ENCODE data around the gene PTGER1.
A peak's percentile ranks its signal among the peaks of the same experiment; 100 is the strongest.
"Not testable (repeated sequence)": the region's sequence is repeated elsewhere in the genome, so short reads cannot be mapped to it uniquely, and the experiment has no call there.

Gene PTGER1

DNA sequence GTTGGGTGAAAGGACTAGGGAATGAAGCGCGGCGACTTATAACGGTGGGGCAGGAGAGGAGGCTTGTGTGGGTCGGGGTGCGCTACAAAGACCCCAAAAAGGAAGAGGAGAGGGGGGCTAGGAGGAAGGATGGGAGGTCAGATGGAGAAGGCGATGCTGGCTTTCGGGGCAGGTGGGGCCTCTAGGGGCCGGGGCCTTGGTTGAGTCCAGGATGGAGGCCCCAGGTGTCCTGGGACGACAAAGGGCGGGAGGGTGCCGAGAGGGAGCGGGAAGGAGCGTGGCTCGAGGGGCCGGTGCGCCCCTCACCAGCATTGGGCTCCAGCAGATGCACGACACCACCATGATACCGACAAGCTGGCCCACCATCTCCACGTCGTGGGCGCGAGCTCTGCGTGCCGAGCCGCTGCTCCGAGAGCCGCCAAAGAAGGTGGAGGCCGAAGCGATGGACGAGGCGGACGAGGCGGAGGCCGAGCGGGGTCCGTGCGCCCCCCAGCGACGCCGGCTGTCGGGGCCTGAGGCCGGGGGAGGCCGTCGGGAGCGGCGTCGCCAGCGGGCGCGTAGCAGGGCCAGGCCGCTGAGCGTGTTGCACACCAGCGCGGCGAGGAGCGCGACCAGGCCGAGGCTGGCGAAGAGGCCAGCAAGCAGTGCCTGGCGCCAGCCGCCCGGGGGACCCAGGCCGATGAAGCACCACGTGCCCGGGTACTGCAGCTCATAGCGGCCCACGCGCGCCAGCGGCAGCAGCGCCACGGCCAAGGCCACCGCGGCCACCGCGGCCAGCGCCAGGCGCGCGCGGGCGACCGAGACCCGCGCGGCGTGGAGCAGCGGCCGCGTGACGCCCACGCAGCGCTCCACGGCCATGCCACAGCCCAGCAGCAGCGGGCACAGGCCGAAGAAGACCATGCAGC, 1.8 kb downstream of the PTGER1 start:
- DNase-seq, result no peak

DNA sequence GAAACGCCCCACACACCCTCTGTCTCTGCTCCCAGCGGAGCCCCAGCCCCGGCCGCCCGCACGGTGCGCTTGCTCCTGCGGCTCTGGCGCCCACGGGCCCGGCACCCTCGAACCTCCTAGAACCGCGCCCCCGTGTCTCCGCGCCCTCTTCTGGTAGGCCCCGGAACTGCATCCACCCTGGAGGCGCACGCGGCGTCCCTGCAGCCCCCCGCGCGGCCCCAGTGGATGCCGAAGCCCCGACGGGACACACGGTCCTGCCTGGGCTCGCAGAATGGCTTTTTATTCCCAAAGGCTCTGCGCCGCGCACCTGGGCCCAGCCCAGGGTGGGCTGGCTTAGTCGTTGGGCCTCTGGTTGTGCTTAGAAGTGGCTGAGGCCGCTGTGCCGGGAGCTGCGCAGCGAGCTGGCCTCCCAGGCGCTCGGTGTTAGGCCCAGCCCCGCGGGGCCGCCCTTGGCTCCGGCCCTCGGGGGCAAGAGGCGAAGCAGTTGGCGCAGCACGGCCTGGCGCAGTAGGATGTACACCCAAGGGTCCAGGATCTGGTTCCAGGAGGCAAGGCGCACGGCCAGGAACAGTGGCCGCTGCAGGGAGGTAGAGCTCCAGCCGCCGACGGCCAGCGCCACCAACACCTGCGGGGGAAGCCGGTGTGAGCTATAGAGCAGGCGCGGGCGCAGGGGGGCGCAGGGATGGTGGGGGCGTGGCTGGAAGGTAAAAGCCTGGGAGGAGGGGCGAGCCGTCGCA, 2.8 kb downstream of the PTGER1 start:
- DNase-seq, result peak; percentile 89

DNA sequence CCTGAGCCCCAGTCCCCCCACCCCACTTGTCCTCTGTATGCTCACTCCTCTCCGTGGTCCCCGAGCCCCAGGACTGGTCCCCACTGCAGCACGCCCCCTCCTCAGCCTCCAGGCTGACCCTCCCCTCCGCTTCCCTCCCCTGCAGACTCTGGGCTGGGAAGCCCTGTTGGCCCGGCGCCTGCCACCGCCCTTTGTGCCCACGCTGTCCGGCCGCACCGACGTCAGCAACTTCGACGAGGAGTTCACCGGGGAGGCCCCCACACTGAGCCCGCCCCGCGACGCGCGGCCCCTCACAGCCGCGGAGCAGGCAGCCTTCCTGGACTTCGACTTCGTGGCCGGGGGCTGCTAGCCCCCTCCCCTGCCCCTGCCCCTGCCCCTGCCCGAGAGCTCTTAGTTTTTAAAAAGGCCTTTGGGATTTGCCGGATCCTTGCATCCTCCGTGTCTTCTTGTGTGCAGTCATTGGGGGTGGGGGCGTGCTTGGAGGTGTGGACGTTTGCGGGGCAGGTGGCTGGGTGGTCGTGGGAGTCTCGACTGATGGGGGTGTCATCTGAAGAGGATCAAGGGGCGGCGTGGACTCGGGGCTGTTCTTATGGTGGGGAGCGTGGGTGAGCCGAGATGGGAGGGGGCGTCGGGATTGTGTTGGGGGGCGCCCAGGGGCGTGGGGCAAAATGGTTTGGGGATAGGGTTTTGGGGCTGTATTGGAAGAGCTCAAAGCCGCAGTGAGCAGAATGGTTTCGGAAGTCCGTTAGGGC, 3.5 kb downstream of the PTGER1 start:
- DNase-seq, result peak; percentile 33

DNA sequence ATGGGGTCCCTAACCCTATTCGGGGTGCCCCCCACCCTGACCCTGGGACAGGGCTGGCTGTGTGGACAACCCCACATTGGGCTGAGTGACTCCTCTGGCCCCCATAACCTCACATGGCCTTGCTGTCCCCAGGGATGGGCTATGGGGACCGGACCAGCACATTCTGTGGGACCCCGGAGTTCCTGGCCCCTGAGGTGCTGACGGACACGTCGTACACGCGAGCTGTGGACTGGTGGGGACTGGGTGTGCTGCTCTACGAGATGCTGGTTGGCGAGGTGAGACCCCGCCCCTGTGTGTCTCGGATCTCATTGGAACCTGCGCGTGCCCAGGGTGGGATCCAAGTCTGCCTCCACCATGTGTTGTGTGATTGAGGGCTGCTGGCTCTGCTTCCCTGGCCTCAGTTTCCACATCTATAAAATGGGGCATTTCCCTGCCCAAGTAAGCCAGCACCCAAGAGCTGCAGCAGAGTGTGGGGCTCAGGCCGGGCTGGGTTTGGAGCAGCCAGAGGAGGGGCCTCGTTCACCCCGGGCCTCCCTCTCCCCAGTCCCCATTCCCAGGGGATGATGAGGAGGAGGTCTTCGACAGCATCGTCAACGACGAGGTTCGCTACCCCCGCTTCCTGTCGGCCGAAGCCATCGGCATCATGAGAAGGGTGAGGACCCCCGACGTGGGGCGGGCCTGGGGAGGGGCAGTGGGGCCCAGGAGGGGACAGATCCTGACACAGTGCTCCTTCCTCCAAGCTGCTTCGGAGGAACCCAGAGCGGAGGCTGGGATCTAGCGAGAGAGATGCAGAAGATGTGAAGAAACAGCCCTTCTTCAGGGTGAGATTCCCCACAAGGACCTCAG, 4.9 kb downstream of the PTGER1 start:
- DNase-seq, result no peak

DNA sequence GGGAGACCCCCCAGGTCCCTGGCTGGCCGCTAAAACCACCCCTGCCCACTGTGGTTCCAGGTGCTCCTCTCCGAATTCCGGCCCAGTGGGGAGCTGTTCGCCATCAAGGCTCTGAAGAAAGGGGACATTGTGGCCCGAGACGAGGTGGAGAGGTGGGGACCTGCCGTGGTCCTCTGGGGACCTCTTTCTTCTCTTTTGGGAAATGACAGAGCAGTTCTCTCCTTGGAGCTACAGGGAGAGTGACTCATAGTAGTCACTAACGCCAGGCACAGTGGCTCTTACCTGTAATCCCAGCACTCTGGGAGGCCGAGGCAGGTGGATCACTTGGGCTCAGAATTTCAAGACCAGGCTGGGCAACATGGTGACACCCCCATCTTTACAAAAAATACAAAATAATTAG, 7.3 kb downstream of the PTGER1 start:
- DNase-seq, result no peak

DNA sequence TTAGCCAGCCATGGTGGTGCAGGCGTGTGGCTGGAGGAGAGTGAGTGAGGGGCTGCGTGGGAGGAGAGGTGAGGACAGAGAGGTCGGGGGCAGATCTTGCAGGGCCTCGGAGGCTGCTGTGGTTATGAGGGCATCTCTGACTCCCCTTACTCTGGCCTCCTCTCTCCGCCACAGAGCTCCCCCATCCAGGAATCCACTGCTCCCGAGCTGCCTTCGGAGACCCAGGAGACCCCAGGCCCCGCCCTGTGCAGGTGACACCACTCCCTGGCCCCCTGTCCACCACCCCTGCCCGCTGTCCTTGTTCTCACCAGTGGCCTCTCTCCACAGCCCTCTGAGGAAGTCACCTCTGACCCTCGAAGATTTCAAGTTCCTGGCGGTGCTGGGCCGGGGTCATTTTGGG, 7.8 kb downstream of the PTGER1 start:
- DNase-seq, result no peak

DNA sequence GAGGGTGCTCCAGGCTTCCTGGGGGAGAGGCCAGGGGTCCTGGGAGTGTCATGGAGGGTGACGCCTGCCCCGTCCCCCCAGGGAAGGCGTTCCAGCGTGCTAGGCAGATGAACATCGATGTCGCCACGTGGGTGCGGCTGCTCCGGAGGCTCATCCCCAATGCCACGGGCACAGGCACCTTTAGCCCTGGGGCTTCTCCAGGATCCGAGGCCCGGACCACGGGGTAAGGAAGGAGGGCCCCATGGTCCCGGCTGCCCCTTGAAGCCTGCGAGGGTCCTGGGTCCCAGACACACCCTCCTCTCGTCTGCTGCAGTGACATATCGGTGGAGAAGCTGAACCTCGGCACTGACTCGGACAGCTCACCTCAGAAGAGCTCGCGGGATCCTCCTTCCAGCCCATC, 11.4 kb downstream of the PTGER1 start:
- no peak for DNase-seq

DNA sequence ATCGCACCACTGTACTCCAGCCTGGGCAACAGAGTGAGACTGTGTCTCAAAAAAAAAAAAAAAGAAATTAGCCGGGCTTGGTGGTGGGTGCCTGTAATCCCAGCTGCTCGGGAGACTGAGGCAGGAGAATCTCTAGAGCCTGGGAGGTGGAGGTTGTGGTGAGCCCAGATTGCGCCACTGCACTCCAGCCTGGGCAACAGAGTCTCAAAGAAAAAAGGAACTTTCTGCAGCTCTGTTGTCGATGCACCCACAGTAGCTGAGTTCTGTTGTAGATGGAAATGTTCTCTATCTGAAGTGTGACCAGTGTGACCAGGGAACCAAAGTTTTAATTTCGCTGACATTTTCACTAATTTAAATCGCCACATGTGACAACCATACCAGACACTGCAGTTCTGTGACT, 12.8 kb downstream of the PTGER1 start:
- not testable (repeated sequence) for DNase-seq

DNA sequence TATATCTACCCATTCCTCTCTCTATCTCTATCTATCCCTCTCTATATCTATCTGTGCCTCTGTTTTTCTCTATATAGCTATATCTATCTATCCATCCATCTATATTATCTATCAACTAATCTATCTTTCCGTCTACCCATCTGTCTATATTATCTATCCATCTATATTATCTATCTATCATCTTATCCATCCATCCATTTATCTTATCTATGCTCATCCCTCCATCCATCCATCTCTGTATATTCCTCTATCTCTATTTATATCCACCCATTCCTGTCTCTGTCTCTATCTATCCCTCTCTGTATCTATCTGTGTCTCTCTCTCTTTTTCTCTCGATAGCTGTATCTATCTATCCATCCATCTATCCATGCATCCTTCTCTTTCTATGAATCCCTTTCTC, 14.2 kb downstream of the PTGER1 start:
- DNase-seq, result no peak

DNA sequence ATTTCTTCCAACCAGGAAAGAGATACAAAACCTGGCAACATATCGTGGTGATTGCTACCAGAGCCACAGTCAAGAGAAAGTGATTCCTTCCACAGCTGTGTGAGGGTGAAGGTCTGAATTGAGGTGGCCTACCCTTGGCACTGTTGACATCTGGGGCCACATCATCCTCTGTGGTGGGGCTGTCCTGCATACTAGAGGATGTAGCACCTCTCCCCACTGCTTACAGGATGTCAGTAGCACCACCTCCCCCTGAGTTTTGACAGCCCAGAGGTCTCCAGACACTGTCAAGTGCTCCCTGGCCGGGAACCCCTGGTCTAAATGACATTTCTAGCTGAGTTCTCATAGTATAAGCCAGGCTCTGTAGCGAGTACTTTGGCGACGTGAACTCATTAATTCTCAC, 15.5 kb downstream of the PTGER1 start:
- no peak for DNase-seq

DNA sequence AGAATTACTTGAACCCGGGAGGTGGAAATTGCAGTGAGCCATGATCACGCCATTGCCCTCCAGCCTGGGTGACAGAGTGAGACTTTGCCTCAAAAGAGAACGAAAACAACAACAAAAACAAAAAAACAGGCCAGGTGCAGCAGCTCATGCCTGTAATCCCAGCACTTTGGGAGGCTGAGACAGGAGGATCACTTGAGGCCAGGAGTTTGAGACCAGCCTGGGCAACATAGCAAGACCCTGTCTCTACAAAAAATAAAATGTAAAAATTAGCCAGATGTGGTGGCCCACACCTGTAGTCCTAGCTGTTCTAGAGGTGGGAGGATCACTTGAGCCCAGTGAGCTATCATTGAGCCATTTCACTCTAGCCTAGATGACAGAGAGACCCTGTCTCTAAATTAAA, 22.9 kb downstream of the PTGER1 start:
- DNase-seq, result not testable (repeated sequence)

DNA sequence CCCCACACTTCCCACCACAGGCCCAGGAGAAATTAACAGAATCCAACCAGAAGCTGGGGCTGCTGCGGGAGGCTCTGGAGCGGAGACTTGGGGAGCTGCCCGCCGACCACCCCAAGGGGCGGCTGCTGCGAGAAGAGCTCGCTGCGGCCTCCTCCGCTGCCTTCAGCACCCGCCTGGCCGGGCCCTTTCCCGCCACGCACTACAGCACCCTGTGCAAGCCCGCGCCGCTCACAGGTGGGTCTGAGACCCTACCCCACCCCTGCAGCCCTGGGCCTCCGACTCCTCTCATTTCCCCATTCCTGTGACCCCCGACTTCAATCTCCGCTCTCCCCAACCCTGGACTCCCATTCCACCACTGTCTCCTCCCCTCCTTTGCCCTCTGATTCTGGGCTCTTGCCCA, 24.3 kb downstream of the PTGER1 start:
- no peak for DNase-seq

DNA sequence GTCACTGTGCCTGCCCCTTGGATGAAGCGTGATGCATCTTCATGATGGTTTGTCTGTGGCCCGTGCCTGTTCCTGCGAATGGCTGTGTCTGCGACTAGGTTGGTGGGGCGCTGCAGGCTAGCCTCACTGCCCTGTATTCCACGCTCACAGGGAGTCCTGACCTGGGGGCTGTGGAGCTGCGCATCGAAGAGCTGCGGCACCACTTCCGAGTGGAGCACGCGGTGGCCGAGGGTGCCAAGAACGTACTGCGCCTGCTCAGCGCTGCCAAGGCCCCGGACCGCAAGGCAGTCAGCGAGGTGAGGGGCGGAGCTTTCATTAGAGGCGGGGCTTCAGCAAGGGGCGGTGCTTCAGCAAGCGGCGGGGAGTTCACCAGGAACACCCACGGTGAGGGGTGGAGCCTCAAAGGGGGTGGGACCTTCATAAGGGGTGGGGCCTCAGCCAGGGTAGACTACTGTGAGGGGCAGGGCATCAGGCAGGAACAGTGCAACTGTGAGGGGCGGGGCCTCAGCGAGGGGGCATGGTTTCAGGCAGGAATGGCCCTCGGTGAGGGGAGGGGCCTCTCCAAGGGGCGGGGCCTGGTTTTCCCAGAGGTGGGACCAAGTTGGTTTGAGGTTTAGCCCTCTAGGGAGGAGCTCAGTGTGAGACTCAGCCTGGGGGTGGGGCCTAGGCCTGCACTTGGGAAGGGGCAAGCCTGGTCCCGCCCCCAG, 24.8 kb downstream of the PTGER1 start:
- peak; percentile 71 for DNase-seq

DNA sequence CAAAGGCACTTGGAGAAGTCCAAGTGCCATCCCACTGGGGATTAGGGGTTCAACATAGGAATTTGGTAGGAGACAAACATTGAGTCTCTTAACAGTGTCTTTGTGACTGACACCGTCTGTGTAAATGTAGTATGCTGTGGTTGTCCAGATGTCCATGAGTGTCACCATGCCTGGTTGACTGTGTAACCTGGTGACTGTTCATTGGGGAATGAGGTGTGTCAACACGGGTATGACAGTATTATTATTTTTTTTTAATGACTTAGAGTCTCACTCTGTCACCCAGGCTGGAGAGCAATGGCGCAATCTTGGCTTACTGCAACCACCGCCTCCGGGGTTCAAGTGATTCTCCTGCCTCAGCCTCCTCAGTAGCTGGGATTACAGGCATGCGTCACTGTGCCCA, 25.8 kb downstream of the PTGER1 start:
- DNase-seq, result no peak

DNA sequence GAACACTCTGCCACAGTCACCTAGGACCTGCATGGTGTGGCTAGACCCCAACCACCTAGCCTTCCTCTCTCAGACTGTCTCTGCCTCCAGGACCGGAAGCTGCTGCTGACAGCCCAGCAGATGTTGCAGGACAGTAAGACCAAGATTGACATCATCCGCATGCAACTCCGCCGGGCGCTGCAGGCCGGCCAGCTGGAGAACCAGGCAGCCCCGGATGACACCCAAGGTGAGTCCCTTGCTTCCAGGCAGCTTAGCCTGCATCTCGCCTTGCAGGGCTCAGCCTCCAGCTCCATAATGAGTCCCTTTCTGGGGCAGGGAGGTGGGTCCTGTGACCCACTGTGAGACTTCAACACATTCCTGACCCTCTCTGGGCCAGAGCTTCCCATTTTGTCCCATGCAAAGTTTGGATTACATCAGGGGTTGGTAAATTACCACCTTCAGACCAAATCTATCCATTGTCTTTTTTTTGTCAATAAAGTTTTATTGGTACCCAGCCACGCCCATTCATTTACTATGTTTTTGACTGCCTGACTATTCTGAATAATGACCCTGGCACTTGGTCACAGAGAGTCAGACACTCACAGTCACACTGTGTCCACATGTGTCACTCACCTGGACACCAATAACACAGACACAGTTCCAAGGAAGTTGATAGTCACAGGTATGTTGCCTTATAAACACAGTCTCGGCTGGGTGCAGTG, 28.7 kb downstream of the PTGER1 start:
- no peak for DNase-seq

DNA sequence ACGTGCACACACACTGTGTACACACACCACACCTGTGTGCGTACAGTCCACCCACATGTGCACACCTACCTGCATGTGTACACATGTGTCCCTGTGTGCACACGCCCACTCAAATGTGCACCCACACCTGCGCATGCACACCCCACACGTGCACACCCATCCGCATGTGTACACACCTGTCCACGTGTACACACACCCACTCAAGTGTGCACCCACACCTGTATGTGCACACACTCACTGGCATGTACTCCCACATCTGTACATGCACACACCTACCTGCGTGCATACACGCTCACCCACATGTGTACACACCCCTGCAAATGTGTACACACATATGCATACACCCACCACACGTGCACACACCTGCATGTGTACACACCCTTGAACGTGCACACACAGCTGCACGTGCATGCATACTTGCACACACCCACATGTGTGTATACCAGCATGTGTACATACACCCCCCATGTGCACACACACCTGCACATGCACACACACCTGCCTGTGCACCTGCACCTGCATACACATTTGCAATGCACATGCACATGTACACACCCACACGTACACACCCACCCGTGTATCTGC, 31.4 kb downstream of the PTGER1 start:
- no peak for DNase-seq

DNA sequence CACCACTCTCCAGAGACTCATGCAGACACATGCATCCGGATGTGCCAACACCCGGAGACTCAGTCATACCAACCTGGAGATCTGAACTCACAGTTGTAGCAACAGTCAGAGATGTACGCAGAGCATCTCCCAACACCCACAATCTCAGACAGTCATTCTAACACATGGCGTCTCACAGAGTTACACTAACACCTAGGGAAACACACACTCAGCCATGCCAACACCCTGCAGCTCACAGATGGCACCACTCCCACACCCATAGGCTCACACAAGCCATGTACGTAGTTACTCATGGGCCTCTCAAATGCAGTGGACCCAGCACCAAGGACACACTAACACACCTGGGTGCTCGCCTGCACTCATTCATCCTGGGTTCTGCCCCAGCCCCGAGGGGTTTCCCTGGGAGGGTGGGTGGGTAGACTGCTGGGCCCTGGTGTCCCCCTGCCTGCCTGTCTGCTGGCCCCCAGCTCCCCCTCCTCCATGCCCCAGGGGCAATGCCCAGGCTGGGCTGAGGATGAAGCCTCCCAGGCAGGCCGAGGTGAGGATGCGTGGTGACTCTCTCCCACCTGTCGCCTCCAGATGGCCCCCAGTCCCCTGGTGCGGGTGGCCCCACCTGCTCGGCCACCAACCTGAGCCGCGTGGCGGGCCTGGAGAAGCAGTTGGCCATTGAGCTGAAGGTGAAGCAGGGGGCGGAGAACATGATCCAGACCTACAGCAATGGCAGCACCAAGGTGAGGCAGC, 32.1 kb downstream of the PTGER1 start:
- no peak for DNase-seq

DNA sequence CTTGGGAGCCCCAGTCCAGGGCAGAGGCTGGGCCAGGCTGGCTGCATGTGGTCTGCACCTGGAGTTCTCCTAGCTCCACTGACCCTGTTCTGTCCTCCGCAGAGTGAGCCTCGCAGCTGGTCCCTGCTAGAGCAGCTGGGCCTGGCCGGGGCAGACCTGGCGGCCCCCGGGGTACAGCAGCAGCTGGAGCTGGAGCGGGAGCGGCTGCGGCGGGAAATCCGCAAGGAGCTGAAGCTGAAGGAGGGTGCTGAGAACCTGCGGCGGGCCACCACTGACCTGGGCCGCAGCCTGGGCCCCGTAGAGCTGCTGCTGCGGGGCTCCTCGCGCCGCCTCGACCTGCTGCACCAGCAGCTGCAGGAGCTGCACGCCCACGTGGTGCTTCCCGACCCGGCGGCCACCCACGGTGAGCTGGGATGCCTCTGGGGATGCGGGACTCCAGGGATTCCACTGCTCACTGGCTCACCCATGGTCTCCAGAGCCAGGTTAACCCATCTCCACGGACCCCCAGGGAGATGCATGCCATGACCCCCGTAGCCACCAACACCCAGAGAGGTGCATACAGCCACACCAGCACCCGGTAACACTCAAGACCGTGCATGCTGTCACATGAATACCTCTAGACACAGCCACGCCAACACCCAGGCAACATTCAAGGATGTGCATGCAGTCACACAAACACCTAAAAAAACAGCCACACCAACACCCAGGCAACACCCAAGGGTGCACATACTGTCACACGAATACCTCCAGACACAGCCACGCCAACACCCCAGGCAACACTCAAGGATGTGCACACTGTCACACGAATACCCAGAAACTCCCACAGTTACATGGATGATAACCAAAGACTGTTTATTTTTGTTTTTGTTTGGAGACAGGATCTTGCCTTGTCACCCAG, 33.9 kb downstream of the PTGER1 start:
- DNase-seq, result no peak

DNA sequence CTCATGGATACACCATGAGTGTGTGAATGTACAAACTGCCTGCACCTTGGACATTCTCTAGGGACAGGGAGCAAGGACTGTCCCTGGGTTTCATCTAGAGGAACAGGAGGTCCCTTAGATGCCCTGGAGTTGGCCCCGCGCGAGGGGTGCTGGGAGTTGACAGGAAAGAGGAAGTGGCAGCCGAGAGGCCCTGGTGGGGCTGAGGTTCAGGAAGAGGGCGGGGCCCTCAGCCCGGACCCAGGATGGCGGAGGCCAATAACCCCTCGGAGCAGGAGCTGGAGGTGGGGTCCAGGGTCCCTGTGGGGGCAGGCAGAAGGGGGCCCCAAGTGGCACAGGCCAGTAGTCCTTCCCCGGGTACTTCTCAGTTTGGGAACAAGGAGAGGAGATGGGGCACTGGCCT, 35.1 kb downstream of the PTGER1 start:
- DNase-seq, result peak; percentile 79
